Ishikawa (cell line): ENCODE measurements around the gene EMC6.

Experiments
- CEBPB ChIP-seq: IDR thresholded peaks from 2 replicates; pipeline ENCODE4 v1.6.1; 2012
- EGR1 ChIP-seq: IDR thresholded peaks from 2 replicates; pipeline ENCODE4 v1.6.1; 2012
- EP300 ChIP-seq: IDR thresholded peaks from 2 replicates; pipeline ENCODE4 v1.6.1; 2012; ENCODE audit warnings: borderline replicate concordance
- MAX ChIP-seq: IDR thresholded peaks from 2 replicates; pipeline ENCODE4 v1.6.1; 2012
- NFIC ChIP-seq: IDR thresholded peaks from 2 replicates; pipeline ENCODE4 v1.6.1; 2012
- RAD21 ChIP-seq: IDR thresholded peaks from 2 replicates; pipeline ENCODE4 v1.6.1; 2012; ENCODE audit warnings: low read depth
- REST ChIP-seq: IDR thresholded peaks from 2 replicates; pipeline ENCODE4 v1.6.1; 2012; ENCODE audit warnings: low read depth, mild to moderate bottlenecking
- TAF1 ChIP-seq: IDR thresholded peaks from 2 replicates; pipeline ENCODE4 v1.6.1; 2012; ENCODE audit warnings: low read depth, mild to moderate bottlenecking
- TCF12 ChIP-seq: IDR thresholded peaks from 2 replicates; pipeline ENCODE4 v1.6.1; 2012; ENCODE audit warnings: low read depth
- TEAD4 ChIP-seq: IDR thresholded peaks from 2 replicates; pipeline ENCODE4 v1.6.1; 2012
- ZBTB7A ChIP-seq: IDR thresholded peaks from 2 replicates; pipeline ENCODE4 v1.6.1; 2012; ENCODE audit warnings: low read depth

DNA sequence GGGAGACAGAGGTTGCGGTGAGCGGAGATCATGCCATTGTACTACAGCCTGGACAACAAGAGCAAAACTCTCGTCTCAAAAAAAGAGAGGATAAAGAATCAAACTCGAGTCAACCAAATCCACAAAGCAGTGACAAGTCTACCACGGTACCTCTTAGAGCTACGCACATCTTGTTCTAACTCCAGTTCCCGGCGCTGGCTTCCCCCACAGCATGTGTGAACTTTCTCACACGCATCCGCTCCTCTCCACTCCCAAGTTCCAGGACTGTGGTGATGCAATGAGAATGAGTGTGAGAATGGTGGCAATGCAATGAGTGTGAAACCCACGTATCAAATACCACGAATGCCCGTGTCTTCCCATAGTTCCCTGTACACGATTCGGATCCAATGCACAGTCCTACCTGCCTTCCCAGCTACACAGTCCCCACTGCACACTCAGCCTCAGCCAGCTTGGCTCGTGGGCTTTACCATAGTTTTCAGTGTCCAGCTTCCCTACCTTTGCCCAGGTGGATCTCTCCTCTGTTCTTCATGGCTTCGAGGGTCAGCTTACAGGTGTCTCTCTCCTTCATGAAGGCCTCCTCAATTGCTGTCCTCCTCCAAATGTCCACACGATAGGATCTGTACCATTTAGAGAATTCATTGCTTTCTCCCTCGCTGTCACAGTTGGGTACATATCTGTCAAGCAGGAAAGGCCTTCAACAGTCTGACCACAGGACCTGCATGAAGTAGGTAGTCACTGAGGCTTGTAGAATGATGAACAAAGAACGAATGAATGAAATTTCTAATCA is 36.5 kb downstream of the EMC6 start:
- TF ChIP-seq CEBPB (no peak), EGR1 (no peak), EP300 (no peak), TEAD4 (no peak), RAD21 (no peak), ZBTB7A (no peak), REST (no peak), MAX (no peak), TAF1 (no peak), NFIC (no peak), TCF12 (no peak)
